Glutamatergic neuron (in vitro differentiated cells): Measurements from ENCODE around the gene NHLH2. TPM values are rescaled to one million over a fixed set of nuclear protein-coding genes. Genes with fewer than 3 reads are reported as not detected.

Source experiments
- DNase-seq: peaks from one replicate; pipeline ENCODE4 v3.0.0; 2022
- H3K27ac Mint-ChIP-seq: one replicate; pipeline ENCODE4 v1.8.0; 2020; ENCODE audit warnings: mild to moderate bottlenecking, mixed read lengths, inconsistent platforms; ENCODE audit not compliant: unreplicated experiment
- H3K27me3 Mint-ChIP-seq: one replicate; pipeline ENCODE4 v1.8.0; 2020; ENCODE audit warnings: mild to moderate bottlenecking, moderate library complexity, mixed read lengths, inconsistent platforms; ENCODE audit not compliant: unreplicated experiment
- H3K36me3 Mint-ChIP-seq: one replicate; pipeline ENCODE4 v1.8.0; 2020; ENCODE audit warnings: mild to moderate bottlenecking, mixed read lengths, inconsistent platforms; ENCODE audit not compliant: unreplicated experiment
- H3K4me1 Mint-ChIP-seq: one replicate; pipeline ENCODE4 v1.8.0; 2020; ENCODE audit warnings: mild to moderate bottlenecking, low read depth, mixed read lengths, inconsistent platforms; ENCODE audit not compliant: unreplicated experiment
- H3K4me3 Mint-ChIP-seq: one replicate; pipeline ENCODE4 v1.8.0; 2020; ENCODE audit warnings: mild to moderate bottlenecking, mixed read lengths, inconsistent platforms; ENCODE audit not compliant: unreplicated experiment
- H3K9me3 Mint-ChIP-seq: one replicate; pipeline ENCODE4 v1.8.0; 2020; ENCODE audit warnings: mild to moderate bottlenecking, moderate library complexity, mixed read lengths, inconsistent platforms; ENCODE audit not compliant: unreplicated experiment
- CTCF ChIP-seq: fragments of 200-600 bp; sonication (generic); IDR thresholded peaks from one replicate; pipeline ENCODE4 v1.5.0; 2021; ENCODE audit not compliant: partially characterized antibody, unreplicated experiment
- total RNA-seq: library from RNA; stranded (reverse); fragmentation: NEBNext Ultra II Directional; extraction: Animal tissue kit (Norgen Biotek cat#: 25700); gene quantifications from one replicate; pipeline ENCODE4 v1.2.1, GENCODE V29; 2021; ENCODE audit not compliant: unreplicated experiment

Gene NHLH2
- total RNA-seq, 1 donor from 2014 or later = 255 TPM

DNA sequence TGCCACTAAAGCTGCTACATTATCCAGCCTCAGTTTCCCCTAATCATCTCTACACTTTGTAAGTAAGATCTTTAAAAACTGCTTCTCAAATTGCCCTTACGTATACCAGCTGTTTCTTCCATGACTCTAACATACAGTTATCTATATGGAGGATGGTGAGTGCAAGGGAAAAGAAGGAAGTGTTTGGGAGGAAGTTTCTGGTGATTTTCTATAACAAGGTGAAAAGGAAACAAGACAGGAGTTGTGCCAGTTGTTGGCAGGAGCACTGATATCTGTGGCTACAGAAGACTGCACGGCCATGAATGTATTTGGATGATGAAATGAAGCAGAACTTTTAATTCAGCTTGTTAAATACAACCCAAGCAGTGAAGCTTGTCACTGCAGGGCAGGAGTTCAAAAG lies 32.3 kb upstream of the NHLH2 start:
- Mint-ChIP-seq H3K9me3 (peaks cover 2% of the 10 kb centered on the region), H3K4me3 (no peak overlapping the region), H3K4me1 (peaks cover 6% of the 10 kb centered on the region), H3K27me3 (no peaks in the 10 kb centered on the region), H3K27ac (no peak overlapping the region), H3K36me3 (no peaks in the 10 kb centered on the region)
- no peak for TF ChIP-seq CTCF
- DNase-seq = no peak

DNA sequence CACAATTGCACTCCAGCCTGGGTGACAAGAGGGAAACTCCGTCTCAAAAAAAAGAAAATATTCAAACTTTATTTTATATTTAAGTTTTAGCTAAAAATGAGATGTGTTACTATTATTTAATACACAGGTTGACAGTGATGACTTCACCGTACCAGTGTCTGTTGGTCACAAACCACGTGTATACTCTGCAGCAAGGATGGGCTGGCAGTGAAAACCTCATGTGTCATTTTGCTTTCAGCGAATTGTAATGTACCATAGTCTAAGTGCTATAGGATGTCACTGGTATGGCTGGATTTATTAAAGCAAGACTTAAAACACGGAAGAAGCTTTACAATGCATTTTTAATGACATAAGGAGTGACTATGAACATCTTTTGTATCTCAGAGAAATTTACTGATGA lies 28.1 kb upstream of the NHLH2 start:
- no peak overlapping the region for H3K4me3 Mint-ChIP-seq
- no peak overlapping the region for H3K27ac Mint-ChIP-seq
- TF ChIP-seq CTCF = no peak
- no peaks in the 10 kb centered on the region for H3K4me1 Mint-ChIP-seq
- H3K36me3 Mint-ChIP-seq = no peaks in the 10 kb centered on the region
- peaks cover 1% of the 10 kb centered on the region for H3K27me3 Mint-ChIP-seq
- no peak for DNase-seq
- no peaks in the 10 kb centered on the region for H3K9me3 Mint-ChIP-seq

DNA sequence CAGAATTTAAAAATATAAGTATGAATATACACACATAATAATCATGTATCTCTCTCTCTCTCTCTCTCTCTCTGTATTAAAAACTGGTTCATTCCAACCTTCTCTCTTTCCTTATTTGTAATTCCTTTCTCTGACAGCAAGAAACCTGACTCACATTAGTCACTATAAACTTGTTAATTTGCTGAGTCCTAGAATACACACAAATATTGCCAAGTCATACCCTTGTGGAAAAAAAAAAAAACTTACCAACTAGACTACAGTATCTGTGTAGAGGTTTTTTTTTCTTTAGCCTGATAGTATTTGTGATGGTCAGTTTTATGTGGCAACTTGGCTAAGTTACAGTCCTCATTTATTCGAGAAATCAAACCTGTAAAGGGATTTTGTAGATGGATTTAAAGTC lies 26.3 kb upstream of the NHLH2 start:
- Mint-ChIP-seq H3K4me3 (no peak overlapping the region), H3K27me3 (peaks cover 1% of the 10 kb centered on the region), H3K27ac (no peak overlapping the region), H3K4me1 (no peaks in the 10 kb centered on the region), H3K36me3 (no peaks in the 10 kb centered on the region), H3K9me3 (no peaks in the 10 kb centered on the region)
- no peak for TF ChIP-seq CTCF
- DNase-seq = no peak

DNA sequence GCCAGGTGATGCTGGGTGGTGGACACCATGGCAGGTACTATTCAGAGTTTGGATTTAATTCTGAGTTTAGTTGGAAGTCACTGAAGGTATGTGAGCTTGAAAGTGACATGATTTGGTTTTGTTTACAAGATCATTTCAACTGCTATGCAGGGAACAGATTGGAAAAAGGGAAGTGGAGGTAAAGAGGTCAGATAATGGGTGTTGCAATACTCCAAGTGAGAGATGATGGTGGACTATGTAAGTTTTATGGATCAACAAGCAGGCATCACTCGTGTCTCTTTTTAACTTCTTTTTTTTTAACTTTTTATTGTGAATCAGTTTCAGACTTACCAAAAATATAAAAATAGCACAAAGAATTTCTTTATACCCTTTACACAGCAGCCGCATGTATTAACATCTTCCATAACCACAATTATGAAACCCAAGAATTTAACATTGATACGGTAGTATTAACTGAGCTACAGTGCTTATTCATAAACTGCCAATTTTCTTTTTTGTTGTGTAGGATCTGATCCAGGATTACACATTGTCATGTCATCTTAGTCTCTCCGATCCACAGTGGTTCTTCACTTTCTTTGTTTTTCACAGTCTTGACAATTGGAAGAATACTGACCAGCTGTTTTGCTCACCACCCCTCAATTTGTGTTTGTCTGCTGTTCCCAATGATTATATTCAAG lies 24.9 kb upstream of the NHLH2 start:
- Mint-ChIP-seq H3K4me3 (no peak overlapping the region), H3K4me1 (no peaks in the 10 kb centered on the region), H3K36me3 (no peaks in the 10 kb centered on the region), H3K9me3 (no peaks in the 10 kb centered on the region), H3K27ac (no peak overlapping the region), H3K27me3 (peaks cover 1% of the 10 kb centered on the region)
- no peak for TF ChIP-seq CTCF
- DNase-seq = no peak

GRCh38 chr1:115862403-115862802 lies 21.5 kb upstream of the NHLH2 start:
- Mint-ChIP-seq H3K4me1 (no peaks in the 10 kb centered on the region), H3K36me3 (no peaks in the 10 kb centered on the region), H3K27me3 (no peaks in the 10 kb centered on the region)

More at GRCh38 chr1:115862403-115862802, 21.5 kb upstream of the NHLH2 start:
- Mint-ChIP-seq H3K27ac (no peak overlapping the region), H3K4me3 (no peak overlapping the region), H3K9me3 (no peaks in the 10 kb centered on the region)
- no peak for DNase-seq
- TF ChIP-seq CTCF = no peak
